ENCODE measurements around the gene CETP. TPM values are rescaled to one million over a fixed set of nuclear protein-coding genes. Genes with fewer than 3 reads are reported as not detected.
"Not testable (repeated sequence)": the region's sequence is repeated elsewhere in the genome, so short reads cannot be mapped to it uniquely, and the experiment has no call there.

Gene CETP
- total RNA-seq, 1 experiment from 2014 or later = not detected

GRCh38 chr16:56999409-57000270 lies 37.9 kb downstream of the CETP start:
- peak; percentile 16 for DNase-seq

GRCh38 chr16:57000271-57001025 lies 38.7 kb downstream of the CETP start:
- no peaks in the 10 kb centered on the region; the same call in 1 of the 2 replicates for H3K27me3 ChIP-seq (ENCODE audit: control insufficient read depth, insufficient read depth, low read length)
- peak; percentile 18 for DNase-seq

More at GRCh38 chr16:56999409-57000270, 37.9 kb downstream of the CETP start:
- no peaks in the 10 kb centered on the region; the same call in 1 of the 2 replicates for H3K27me3 ChIP-seq (ENCODE audit: control insufficient read depth, insufficient read depth, low read length)
- no peak overlapping the region for H3K4me3 ChIP-seq (ENCODE audit: insufficient read depth, low read depth, low read length)
- H3K36me3 ChIP-seq (replicated peaks; ENCODE audit: control insufficient read depth, insufficient read depth, low read length) = no peaks in the 10 kb centered on the region

GRCh38 chr16:57001026-57001679 lies 39.4 kb downstream of the CETP start:
- no peaks in the 10 kb centered on the region for H3K27me3 ChIP-seq (ENCODE audit: control insufficient read depth, insufficient read depth, low read length)
- no peak overlapping the region for H3K4me3 ChIP-seq (ENCODE audit: insufficient read depth, low read depth, low read length)
- no peaks in the 10 kb centered on the region for H3K36me3 ChIP-seq (replicated peaks; ENCODE audit: control insufficient read depth, insufficient read depth, low read length)
- DNase-seq = peak; percentile 14

More at GRCh38 chr16:57000271-57001025, 38.7 kb downstream of the CETP start:
- Histone ChIP-seq H3K4me3 (ENCODE audit: insufficient read depth, low read depth, low read length) (no peak overlapping the region), H3K36me3 (replicated peaks; ENCODE audit: control insufficient read depth, insufficient read depth, low read length) (no peaks in the 10 kb centered on the region)

GRCh38 chr16:57003439-57004386 lies 42.0 kb downstream of the CETP start:
- Histone ChIP-seq H3K27me3 (ENCODE audit: control insufficient read depth, insufficient read depth, low read length) (no peaks in the 10 kb centered on the region), H3K4me3 (ENCODE audit: insufficient read depth, low read depth, low read length) (no peak overlapping the region), H3K36me3 (replicated peaks; ENCODE audit: control insufficient read depth, insufficient read depth, low read length) (no peaks in the 10 kb centered on the region)
- DNase-seq = peak; percentile 37

- Histone ChIP-seq H3K4me3 (ENCODE audit: insufficient read depth, low read depth, low read length) (no peak overlapping the region), H3K27me3 (ENCODE audit: control insufficient read depth, insufficient read depth, low read length) (no peaks in the 10 kb centered on the region), H3K36me3 (replicated peaks; ENCODE audit: control insufficient read depth, insufficient read depth, low read length) (no peaks in the 10 kb centered on the region)
- DNase-seq = peak; percentile 17
Observed at GRCh38 chr16:57004387-57005250, 42.9 kb downstream of the CETP start.

- H3K36me3 ChIP-seq (replicated peaks; ENCODE audit: control insufficient read depth, insufficient read depth, low read length); DNase-seq; H3K4me3 ChIP-seq (ENCODE audit: insufficient read depth, low read depth, low read length); H3K27me3 ChIP-seq (ENCODE audit: control insufficient read depth, insufficient read depth, low read length): not testable (repeated sequence)
Observed at GRCh38 chr16:57005597-57005996, 43.8 kb downstream of the CETP start.

GRCh38 chr16:57007050-57007449 lies 45.3 kb downstream of the CETP start:
- Histone ChIP-seq H3K27me3 (ENCODE audit: control insufficient read depth, insufficient read depth, low read length) (no peaks in the 10 kb centered on the region), H3K4me3 (ENCODE audit: insufficient read depth, low read depth, low read length) (no peak overlapping the region), H3K36me3 (replicated peaks; ENCODE audit: control insufficient read depth, insufficient read depth, low read length) (no peaks in the 10 kb centered on the region)
- DNase-seq = no peak

- Histone ChIP-seq H3K4me3 (ENCODE audit: insufficient read depth, low read depth, low read length) (no peak overlapping the region), H3K36me3 (replicated peaks; ENCODE audit: control insufficient read depth, insufficient read depth, low read length) (no peaks in the 10 kb centered on the region), H3K27me3 (ENCODE audit: control insufficient read depth, insufficient read depth, low read length) (no peaks in the 10 kb centered on the region)
- no peak for DNase-seq
Observed at GRCh38 chr16:57007530-57007929, 45.8 kb downstream of the CETP start.

GRCh38 chr16:57008440-57008839 lies 46.7 kb downstream of the CETP start:
- H3K27me3 ChIP-seq (ENCODE audit: control insufficient read depth, insufficient read depth, low read length) = no peaks in the 10 kb centered on the region
- H3K36me3 ChIP-seq (replicated peaks; ENCODE audit: control insufficient read depth, insufficient read depth, low read length) = no peaks in the 10 kb centered on the region
- H3K4me3 ChIP-seq (ENCODE audit: insufficient read depth, low read depth, low read length) = no peak overlapping the region
- no peak for DNase-seq

GRCh38 chr16:57009643-57010170 lies 48.0 kb downstream of the CETP start:
- DNase-seq = peak; percentile 4
- Histone ChIP-seq H3K4me3 (ENCODE audit: insufficient read depth, low read depth, low read length) (no peak overlapping the region), H3K36me3 (replicated peaks; ENCODE audit: control insufficient read depth, insufficient read depth, low read length) (no peaks in the 10 kb centered on the region), H3K27me3 (ENCODE audit: control insufficient read depth, insufficient read depth, low read length) (no peaks in the 10 kb centered on the region)

GRCh38 chr16:57012353-57012752 lies 50.6 kb downstream of the CETP start:
- Histone ChIP-seq H3K4me3 (ENCODE audit: insufficient read depth, low read depth, low read length) (no peak overlapping the region), H3K27me3 (ENCODE audit: control insufficient read depth, insufficient read depth, low read length) (no peaks in the 10 kb centered on the region), H3K36me3 (replicated peaks; ENCODE audit: control insufficient read depth, insufficient read depth, low read length) (no peaks in the 10 kb centered on the region)
- DNase-seq = peak; percentile 30

GRCh38 chr16:57013229-57013628 lies 51.5 kb downstream of the CETP start:
- H3K36me3 ChIP-seq (replicated peaks; ENCODE audit: control insufficient read depth, insufficient read depth, low read length) = no peaks in the 10 kb centered on the region
- H3K27me3 ChIP-seq (ENCODE audit: control insufficient read depth, insufficient read depth, low read length) = no peaks in the 10 kb centered on the region
- no peak for DNase-seq
- no peak overlapping the region for H3K4me3 ChIP-seq (ENCODE audit: insufficient read depth, low read depth, low read length)

GRCh38 chr16:57013902-57014301 lies 52.2 kb downstream of the CETP start:
- no peaks in the 10 kb centered on the region for H3K36me3 ChIP-seq (replicated peaks; ENCODE audit: control insufficient read depth, insufficient read depth, low read length)
- DNase-seq = no peak
- H3K4me3 ChIP-seq (ENCODE audit: insufficient read depth, low read depth, low read length) = no peak overlapping the region
- no peaks in the 10 kb centered on the region for H3K27me3 ChIP-seq (ENCODE audit: control insufficient read depth, insufficient read depth, low read length)

Data from H7 (cell line).